GM19468 (cell line): ENCODE data around the gene VTI1A.
"Not testable (repeated sequence)": the region's sequence is repeated elsewhere in the genome, so short reads cannot be mapped to it uniquely, and the experiment has no call there.

Source experiments
- ATAC-seq: cut with Tn5 transposase; IDR thresholded peaks from one replicate; pipeline ENCODE4 v1.9.1; 2021; ENCODE audit warnings: mild to moderate bottlenecking, moderate library complexity, moderate number of reproducible peaks; ENCODE audit not compliant: unreplicated experiment; ENCODE audit errors: extremely low read depth

The VTI1A gene

GRCh38 chr10:112448888-112449287, 1.9 kb downstream of the VTI1A start:
- no peak for ATAC-seq

DNA sequence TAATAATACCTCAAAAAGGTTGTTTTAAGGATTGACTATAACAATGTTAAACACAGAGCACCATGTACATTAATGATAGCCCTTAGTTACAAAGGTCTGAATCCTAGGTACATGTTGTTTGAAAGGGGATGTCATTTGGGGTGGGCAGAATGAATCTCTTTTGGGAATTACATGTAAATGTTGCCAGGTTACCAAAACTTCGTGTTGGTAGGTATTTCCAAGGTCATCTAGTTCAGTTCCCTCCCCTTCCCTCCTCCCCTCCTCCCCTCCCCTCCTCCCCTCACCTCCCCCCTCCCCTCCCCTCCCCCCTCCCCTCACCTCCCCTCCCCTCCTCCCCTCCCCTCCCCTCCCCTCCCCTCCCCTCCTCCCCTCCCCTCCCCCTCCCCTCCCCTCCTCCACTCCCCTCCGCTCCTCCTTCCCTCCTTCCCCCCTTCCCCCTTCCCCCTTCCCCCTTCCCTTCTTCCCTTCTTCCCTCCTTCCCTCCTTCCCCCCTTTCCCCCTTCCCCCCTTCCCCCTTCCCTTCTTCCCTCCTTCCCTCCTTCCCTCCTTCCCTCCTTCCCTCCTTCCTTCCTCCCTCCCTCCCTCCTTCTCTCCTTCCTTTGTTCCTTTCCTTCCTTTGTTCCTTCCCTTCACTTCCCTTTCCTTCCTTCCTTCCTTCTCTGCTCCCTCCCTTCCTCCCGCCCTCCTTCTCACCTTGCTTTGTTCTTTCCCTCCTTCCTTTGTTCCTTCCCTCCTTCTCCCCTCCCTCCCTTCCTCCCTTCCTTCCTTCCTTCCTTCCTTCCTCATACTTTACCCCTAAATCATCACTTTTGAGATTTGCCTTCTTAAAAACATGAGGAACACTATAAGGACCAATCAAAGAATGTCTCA, 8.1 kb downstream of the VTI1A start:
- ATAC-seq = no peak

- no peak for ATAC-seq
Observed at GRCh38 chr10:112456533-112456932, 9.5 kb downstream of the VTI1A start.

DNA sequence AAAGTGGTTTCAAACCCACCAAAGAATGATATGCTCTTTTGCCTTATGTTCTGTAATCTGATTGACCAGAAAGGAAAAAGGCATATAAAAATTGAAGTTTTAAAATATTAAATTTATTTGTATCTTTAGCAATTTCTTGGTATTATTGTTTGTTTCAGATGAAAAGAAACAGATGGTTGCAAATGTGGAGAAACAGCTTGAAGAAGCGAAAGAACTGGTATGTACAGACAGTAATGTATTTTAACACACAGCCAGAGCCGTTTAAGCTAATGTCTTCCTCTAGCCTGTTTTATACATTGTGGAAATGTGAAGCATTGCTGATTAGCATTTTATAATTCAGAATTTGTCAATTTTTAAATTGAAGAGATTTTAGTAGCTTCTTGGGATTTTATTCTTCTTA, 13.4 kb downstream of the VTI1A start:
- no peak for ATAC-seq

GRCh38 chr10:112461029-112461887, 14.2 kb downstream of the VTI1A start:
- no peak for ATAC-seq

- not testable (repeated sequence) for ATAC-seq
Observed at GRCh38 chr10:112464074-112464473, 17.1 kb downstream of the VTI1A start.

GRCh38 chr10:112465299-112465883, 18.4 kb downstream of the VTI1A start:
- ATAC-seq = no peak

GRCh38 chr10:112466802-112467201, 19.8 kb downstream of the VTI1A start:
- ATAC-seq = no peak

GRCh38 chr10:112467541-112468075, 20.6 kb downstream of the VTI1A start:
- ATAC-seq = no peak

GRCh38 chr10:112471878-112472487, 25.0 kb downstream of the VTI1A start:
- ATAC-seq = peak; percentile 44

DNA sequence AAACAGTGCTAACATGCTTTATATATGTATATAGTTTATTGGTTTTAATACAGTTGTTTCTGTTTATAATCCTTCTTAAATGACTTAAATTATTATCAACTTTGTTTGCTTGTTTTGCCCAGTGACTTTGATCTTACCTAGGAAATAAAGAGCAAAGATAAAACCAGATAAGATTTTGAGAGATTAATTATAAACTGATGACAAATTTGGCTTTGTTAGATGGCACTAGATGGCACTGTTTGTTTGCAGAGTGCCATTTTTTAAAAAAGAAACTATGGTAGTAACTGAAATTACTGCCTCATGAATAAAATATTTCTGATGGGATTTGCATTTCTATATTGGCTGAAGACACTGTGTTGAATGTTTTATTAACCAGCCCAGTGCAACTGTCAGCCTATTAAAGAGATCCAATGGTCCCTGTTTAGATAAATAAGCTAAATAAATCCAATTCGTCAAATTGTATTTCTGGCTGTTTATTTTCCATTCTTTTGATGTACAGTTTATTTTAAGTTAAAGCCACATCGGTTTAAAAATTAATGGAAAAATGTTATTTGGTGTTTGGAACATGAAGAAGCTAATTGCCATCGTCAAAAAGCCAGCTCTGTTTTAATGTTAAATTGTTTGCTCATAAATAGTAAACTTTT, 28.7 kb downstream of the VTI1A start:
- ATAC-seq = no peak

DNA sequence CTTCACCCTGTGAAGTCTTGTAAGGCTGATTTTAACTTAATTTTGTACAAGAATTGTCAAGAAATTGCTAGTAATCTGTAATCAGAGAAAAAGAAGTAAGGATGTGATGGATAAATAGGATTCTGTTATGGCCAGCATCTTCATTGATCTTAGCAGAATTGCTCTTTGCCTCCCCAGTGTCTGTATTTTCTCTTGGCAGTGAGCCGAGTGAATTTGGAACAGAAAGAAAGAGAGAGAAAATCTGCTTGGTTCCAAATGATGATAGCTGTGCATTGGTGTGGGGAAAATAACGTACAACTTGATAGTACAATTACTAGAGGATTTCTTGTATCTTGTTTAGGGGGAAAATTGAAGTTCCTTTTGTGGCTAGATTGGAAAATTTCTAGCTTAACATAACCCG, 34.6 kb downstream of the VTI1A start:
- no peak for ATAC-seq

DNA sequence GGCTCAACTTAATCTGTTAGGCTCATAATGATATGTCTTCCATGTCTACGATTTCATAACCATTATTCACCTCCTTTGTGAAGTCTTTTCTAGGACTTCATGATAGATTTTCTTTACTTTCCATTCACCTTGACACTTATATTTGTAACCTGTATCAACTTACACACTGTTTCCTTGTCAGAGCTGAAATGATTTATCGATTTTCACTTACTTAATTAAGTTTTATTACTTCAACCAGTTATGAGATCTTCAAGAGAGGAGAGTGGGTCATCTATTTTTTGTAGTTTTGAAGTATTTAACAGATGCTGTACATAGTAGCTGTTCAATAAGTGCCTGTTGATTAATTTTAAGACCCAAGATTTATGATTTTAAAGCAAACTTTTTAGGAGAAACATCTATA, 37.4 kb downstream of the VTI1A start:
- no peak for ATAC-seq

DNA sequence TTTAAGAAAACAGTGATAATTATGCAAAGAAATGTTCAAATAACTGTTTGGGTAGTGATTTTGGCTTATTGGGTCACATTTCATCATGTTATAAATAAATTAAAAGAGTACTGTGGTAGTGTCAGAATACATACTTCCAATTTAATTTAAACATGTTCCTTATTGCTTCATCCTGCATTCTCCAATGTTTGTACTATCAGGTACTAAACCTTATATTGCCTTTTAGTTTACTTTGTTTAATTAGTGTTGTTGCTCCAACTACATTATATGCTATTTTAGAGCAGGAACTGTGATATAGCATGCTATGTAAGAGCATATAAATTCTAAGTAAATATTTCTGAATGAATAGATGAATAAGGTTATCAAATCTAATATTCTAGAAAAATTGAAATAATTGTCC, 40.9 kb downstream of the VTI1A start:
- no peak for ATAC-seq

DNA sequence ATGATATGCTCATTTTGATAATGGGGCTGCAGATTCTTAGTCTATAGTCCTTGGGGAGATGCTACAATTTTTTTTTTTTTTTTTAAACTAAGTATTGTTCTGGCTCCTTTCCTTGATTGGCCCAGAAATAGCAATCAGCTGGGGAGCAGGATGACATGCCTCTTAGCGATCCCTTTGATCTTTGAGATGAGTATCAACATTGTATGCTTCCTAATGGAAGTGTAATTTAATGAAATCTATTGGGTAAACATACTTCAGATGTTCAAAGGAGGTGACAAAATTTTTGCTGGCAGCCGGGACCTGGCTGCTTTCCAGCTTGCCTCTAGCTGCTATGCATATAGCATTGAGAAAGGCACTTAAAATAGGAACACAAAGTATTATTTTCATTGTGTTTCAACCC, 43.5 kb downstream of the VTI1A start:
- ATAC-seq = no peak

GRCh38 chr10:112491144-112491543, 44.1 kb downstream of the VTI1A start:
- no peak for ATAC-seq

DNA sequence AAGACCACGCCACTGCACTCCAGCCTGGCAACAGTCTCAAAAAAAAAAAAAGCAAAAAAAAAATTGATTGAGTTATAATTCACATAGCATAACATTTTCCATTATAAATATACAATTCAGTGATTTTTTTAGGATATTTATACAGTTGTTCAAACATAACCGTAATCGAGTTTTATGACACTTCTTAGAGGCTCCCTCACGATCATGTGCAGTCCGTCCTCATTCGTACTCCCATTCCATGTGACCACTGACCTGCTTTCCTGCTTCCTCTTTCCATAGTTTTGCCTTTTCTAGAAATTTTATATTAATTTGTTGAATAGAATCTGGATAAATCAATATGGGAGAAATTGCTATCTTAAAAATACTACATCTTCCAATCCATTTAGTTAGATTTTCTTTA, 45.7 kb downstream of the VTI1A start:
- no peak for ATAC-seq

DNA sequence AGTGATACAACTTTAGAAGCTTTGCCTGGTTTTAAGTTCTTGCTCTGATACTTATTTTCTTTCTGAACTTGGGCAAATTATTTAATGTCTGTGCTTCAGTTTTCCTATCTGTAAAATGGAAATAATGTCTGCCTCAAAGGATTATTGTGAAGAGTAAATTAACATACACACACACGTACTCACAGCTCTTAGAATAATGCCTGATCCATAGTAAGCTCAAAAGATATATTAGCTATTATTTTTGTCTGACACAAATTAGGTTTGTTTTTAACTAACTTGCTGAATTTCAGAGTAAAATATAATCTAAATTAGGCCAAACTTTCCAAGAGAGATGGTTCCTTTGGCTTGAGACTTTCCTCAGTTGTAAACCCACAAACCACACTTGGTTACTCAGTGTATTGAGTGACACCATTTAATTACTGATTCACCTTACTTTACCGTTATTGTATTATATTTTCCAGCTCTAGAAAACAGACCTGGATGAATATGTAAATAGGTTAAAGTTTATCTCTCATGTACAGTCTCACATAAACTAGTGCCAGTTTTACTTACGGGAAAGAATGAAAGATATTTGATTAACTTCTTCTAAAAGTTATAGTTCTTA, 50.4 kb downstream of the VTI1A start:
- ATAC-seq = no peak

- ATAC-seq = no peak
Observed at GRCh38 chr10:112498806-112499205, 51.8 kb downstream of the VTI1A start.
